NOMO-1 (cell line): ENCODE data around the gene LPIN3.

Experiments used
- DNase-seq, 2 experiments: peaks; one replicate each; lab custom pipeline; 2025; ENCODE audit not compliant: unreplicated experiment in 2 of 2; lab: John Stamatoyannopoulos, UW

Gene LPIN3

DNA sequence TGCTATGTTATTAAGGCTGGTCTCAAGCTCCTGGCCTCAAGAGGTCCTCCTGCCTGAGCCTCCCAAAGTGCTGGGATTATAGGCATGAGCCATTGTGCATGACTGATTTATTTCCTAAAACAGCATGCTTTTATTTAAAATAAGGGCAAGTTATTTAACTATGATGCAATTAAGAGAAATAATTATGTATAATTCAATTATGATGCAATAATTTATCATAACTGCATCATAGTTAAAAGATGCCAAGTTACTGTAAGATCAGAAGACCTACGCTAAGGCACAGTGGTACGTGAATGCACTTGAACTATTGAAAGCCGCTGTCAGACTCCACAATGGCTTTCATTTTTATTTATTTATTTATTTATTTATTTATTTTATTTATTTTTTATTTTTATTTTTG lies 50.3 kb downstream of the LPIN3 start:
- no peak for DNase-seq

DNA sequence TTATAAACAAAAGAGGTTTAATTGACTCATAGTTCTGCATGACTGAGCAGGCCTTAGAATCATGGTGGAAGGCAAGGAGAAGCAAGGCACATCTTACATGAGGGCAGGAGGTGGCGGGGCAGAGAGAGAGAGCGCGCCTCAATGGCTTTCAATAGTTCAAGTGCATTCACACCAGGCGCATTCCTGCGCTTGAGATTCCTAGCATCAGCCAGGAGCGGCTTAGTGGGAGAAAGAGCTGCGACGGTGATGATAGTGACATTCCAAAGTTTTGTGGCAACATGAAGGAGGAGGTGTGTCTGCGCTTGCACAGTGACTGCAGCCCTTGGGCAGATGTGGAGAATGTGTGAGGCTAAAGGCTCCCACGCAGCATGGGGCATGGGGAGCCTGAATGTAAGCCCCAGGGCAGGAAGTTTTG lies 51.0 kb downstream of the LPIN3 start:
- DNase-seq: no peak

DNA sequence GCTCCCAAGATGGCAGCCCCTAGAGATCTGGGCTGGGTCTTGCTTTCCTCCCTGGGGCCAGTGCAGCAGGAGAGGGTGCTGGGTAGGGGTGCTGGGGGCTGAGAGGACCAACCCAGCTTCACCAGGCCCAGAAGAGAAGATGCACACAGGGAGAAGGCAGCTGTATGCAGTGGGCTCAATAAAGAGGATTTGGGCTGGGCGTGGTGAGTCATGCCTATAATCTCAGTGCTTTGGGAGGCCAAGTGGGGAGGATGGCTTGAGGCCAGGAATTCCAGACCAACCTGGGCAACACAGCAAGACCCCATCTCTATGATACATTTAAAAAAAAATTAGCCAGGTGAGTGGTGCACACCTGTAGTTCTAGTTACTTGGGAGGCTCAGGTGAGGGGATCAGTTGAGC lies 51.7 kb downstream of the LPIN3 start:
- DNase-seq: no peak

DNA sequence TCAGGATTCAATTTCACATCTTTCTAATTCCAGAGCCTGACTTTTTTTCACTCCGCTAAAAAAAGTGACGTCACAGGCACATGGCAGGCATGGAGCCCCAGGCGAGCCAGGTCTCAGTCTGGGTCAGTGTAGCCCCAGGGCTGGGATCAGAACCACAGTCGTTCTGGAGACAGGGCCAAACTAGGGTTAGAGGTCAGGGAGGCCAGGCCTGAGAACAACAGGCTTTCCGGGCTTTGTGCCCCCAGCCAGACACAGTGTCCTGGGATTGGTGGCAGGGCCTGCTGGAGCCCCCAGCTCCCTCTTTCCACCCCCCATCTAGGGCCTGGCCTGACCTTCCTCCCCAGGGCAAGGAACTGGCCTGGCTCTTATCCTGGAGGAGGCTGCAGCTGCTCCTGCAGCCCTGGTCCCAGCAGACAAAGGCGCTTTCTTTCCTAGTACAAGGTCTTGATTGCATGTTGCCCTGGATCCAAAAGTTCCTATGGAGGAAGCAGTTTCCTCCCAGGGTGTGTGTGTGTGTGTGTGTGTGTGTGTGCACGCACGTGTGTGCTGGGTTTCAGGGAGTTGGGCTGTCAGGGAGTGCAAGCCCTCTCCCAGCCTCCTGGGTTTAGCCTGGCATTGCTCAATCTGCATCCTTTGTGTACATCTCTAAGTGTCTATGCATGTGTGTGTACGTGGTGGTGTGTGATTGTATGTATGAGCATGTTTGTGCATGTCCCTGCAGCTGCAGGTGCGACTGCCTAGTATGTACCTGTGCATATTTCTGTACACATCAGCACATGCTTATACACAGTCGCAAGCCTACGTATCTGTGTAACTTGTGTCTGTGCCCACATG lies 52.5 kb downstream of the LPIN3 start:
- DNase-seq: no peak

DNA sequence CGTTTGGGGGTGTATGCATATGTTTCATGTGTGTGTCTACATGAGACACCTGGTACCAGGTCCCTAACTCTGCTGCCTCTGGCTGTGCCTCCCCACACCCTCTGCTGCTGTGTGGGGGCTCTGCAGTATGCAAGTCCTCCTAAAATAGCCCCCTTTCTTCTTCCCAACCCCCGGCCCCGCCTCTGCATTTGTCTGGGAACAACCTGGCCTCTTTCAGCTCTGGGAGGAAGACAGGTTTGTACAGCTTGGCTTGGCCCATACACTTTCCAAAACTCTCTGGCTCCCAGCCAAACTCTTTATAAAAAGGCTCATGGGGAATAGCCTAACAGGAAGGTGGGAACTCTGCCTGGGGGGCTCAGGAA lies 53.1 kb downstream of the LPIN3 start:
- DNase-seq: no peak

DNA sequence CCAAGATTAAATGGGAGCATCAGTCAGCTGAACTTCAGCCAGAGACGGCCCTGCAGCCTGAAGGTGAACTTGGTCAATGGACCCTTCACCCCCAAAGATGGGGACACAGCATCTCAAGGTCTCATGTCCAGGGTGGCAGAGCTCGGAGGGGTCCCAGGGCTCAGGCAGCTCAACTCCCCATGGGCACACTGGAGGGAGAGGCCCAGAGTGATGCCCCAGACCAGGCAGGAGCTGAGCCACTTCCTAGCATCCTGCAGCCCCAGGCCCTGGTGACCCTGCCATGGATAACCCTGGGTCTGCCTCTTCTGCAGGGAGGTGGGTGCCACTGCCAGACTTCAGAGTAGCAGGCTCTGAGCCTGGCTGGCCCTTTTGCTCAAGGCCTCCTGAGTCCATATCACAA lies 53.5 kb downstream of the LPIN3 start:
- DNase-seq: no peak

DNA sequence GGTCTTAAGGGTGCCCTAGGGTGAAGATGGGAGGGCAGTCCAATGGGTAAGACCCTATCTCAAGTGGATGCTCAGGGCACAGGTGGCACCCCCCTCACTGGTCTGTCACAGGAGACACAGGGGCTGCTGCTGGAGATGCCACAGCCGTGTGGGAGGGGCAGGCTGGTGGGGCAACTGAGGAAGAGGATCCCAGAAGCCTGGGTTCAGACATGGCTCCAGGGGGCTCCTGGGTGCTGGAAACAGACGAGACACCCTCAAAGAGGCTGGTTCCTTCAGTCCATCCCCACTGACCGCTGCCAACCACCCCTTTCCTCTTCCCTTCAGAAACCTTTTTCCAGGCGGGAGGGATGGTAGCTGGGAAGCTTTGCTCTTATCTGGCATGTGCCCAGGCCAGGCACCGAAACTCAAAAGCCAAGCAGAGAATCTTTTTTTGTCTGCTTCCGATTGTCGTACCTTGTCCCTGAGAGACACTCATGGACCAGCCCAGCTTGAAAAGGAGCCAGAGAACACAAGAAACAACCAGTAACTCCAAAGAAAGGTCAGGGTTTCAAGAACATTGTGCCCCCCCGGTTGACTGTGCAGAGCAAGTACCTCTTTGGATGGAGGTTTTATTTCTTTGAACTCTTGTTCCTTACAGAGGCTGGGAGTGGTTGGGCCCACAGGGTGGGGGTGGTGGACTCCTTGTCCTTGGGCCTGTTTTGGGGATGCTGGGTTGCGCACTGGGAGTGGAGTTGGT lies 54.5 kb downstream of the LPIN3 start:
- DNase-seq: no peak

DNA sequence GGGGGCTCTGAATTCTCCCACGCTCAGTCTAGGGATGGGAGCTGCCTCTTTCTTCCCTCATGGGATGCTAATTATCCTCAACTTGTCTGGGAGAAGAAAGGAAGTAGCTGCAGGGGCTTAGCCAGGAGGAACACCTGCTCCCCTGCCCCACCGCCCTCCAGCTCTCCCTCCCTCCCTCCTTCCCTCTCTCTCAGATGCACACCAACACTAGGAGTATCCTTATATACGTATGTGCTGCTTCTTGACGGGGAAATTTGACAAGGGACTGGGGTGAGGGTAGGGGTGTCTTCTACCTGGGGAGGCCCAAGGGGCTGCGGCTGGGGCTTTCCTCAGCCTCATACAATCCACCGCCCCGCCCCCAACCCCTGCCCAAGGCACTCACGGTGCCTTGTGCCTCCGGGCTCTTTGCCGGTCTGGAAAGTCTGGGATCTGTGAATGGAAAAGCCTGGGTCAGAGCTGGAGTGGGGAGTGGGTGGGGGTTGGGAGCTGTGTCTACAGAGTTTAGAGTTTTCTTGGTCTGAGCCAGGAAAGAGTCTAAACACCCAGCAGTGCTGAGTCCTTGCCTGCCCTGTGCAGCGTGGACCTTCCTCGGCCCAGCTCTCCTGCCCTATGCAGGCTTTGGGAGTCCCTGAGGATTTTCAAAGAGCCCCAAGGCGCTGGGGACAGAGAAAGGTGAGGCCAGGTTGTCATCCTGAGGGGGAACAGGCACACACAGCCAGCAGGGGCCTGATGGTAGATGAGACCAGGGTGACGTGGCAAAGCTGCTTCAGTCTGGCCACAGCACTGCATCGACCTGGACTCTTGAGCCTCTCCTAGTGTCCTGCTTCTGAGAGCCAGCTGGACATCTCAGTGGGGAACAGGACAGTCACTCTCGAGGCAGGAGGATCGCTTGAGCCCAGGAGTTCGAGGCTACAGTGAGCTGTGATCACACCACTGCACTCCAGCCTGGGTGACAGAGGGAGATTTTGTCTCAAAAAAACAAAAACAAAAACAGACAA lies 55.3 kb downstream of the LPIN3 start:
- no peak for DNase-seq

DNA sequence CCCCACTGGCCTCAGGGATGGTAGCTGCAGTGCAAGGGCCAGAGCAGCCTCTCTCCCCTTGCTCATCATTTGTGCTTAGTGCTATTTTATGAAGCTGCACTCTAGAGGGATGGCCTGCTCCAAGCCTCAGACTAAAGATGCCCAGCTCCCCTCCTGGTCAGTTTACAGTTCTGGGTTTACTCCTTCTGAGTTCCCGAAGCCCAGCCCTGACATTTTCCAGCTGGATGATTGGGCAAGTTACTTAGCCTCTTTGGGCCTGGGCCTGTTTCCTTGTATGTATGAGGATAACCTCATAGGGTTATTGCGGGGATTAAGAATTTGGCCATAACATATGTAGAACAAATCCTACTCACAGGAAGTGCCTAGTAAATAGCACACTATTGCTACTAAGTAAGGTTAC lies 57.8 kb downstream of the LPIN3 start:
- no peak for DNase-seq

DNA sequence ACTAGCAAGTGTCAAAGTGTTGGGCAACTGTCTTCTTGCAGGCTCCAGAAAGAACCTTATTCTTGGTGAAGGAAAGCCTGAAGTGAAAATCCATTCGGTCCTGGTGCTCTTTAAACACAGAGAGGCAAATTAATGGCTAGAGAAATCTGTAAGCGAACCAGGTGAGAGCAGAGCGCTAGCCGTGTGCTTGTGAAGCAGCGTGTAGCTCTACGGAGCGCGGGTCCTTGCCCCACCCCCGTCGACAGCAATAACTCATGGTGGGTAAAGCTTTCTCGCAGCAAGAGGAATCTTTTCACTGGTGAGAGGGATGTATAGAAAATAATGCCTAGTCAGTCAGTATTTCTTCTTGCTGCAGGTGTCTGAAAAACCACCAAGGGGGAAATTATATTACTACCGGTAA lies 63.0 kb downstream of the LPIN3 start:
- no peak for DNase-seq

DNA sequence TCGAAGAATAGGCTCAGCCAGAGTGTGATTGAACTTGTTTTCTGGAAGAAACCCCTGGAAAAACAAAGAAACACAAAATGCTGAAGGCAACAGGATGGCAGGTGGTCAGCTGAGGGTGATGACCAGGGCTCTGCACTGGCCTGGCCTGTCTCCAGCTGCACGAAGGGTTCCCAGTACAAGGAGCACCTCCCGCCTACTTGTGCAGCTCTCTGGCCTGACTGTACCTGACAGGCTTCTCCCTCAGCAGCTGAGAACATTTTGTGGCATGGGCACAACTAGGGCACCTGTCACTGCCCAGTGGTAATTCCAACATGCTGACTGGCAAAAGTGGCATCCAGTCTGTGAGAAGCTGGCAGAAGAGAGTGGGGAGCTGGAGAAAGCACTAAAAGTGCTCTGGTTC lies 64.8 kb downstream of the LPIN3 start:
- no peak for DNase-seq

DNA sequence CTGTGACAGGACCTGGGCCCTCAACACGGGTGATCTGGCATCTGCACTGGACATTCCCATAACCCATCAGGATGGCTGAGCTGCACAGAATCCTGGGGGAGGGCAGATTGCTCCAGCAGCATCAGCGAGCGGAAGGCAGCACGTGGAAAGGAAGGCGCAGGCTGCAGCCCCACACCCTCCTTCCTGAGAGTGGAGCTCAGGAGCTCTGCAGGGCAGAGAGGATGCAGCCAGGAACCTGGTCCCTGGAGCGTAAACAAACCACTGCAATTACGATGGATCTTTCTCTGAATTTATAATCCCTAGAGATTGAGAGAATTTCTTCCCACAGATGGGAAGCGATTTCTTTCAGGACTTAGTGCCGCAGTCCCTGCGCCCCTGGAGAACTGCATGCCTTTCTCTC lies 65.7 kb downstream of the LPIN3 start:
- no peak for DNase-seq

DNA sequence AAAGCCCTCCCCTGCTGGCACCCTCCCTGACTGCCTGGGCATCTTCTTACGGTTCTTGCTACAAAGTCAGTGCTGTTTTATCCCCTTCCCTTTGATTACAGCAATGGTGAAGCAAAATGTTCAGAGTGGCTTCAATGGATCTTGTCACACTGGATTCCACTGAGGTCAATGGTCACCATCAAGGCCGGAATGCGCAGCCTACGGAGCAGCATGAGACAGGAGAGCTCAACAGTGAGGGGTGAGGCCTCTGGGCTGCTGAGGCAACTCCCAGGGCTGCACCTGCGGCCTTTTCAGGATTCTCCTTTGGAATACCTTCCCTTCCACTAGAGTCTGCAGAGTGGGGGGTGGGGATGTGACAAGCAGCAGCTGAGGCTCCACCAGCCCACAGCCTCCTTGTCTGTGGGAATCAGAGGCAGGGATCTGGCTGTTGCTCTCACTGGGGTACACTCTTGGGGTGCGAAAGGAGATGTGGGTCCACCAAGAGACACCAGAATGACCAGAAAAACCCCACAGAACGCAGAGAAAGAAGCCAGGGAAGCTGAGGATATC lies 66.3 kb downstream of the LPIN3 start:
- DNase-seq: no peak

DNA sequence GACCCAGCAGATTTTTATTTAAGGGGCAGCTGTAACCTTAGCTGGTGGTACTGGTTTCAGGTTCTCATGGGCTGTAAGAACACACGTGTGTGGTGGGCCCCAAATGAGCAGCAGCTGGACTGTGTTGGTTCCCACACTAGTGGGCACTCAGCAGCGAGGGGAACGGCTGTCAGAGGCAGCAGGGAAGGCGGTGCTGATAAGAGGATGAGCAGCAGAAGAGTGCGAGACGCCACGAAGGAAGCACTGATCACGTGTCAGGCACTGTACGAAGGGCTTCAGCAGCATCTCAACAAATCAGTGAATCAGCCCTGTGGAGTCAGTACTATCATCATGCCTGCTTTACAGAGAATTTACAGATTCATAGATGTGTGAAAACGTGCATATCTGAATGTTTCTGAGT lies 67.0 kb downstream of the LPIN3 start:
- DNase-seq: no peak

DNA sequence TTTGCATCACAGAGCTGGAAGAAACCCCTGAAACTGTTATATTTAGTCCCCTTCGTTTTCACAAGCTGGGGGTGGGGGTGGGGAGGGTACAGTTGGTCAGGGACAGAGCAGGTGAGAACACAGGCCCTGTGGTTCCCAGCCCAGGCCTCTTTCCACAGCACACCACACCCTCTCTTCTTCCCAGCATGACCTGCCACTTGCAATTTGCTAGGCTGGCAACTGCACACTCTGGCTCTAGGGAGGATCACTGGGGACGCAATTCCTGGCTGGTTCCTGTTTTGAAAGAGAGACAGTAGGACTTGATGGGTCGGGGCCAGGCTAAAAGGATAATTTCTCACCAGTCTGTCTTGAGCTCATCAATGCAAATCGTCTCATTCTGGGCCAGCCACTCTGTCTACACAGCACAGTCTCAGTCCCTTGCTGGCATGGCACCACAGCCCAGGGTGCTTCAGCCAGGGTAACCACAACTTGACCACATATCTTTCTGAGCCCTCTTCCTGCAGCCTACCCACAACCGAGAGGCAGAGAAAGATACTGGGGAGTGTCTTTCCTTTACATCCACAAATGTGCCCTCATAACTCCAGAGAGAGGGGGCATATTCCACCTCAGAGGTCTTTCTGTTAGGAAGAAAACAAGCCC lies 67.7 kb downstream of the LPIN3 start:
- DNase-seq: no peak

DNA sequence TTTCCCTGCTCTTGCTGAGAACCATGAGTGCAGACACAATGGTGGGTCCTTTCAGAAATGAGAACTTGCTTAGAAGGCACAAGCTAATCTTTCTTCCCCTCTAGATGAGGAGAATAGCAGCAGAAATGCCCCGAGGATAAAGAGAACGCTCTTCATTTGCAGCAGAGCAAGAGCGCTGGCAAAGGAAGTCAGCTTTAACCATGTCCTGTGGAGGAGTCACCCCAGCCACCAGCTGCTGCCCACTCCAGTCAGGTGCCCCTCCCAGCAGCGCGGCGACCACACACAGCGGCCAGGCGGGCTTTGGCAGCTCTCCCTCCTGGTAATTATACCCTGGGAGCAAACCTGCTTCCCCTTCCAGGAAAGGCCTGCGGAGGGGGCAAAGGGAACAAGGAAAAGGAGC lies 68.4 kb downstream of the LPIN3 start:
- no peak for DNase-seq
